WI38 (cell line): ENCODE data around the gene AZIN2.

Source experiments
- H3K4me3 ChIP-seq: 2 replicates; pipeline ENCODE4 v1.5.1; 2011; ENCODE audit warnings: low read depth, mild to moderate bottlenecking, control low read depth, low read length
- CTCF ChIP-seq: IDR thresholded peaks from 2 replicates; pipeline ENCODE4 v1.5.1; 2012; ENCODE audit warnings: low read depth, mild to moderate bottlenecking, control low read depth, low read length

AZIN2 gene

GRCh38 chr1:33159577-33159976 lies 78.6 kb downstream of the AZIN2 start:
- no peak overlapping the region for H3K4me3 ChIP-seq
- no peak for TF ChIP-seq CTCF

DNA sequence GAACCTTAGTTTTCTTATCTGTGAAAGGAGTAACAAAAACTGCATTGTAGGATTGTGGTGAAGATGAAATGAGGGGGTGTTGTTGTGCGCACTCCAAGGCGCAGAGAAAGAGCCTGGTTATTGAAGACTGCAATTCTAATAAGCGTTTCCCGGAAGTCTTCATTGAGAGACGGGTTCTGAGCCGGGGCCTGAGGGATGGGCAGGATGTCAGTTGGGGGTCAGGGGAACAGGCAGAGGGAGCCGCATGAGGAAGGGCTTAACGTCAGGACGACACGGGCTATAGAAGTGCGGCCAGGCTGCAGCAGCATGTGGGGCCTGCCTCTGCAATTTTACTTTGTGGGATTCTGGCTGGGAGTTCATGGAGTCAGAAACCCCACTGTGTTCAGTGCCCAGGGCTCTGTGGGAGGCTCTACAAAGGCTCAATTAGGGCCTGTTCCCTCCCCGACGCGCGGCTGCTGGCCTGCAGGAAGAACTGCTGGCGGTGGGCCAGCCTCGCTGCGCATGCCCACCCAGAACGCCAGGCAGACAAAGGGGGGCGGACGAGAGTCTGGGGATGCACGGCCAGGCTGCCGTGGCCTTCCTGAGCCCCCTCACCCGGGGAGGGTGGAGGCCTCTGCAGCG lies 80.2 kb downstream of the AZIN2 start:
- H3K4me3 ChIP-seq = no peak overlapping the region
- no peak for TF ChIP-seq CTCF

GRCh38 chr1:33162141-33162540 lies 81.2 kb downstream of the AZIN2 start:
- H3K4me3 ChIP-seq = no peak overlapping the region
- no peak for TF ChIP-seq CTCF

DNA sequence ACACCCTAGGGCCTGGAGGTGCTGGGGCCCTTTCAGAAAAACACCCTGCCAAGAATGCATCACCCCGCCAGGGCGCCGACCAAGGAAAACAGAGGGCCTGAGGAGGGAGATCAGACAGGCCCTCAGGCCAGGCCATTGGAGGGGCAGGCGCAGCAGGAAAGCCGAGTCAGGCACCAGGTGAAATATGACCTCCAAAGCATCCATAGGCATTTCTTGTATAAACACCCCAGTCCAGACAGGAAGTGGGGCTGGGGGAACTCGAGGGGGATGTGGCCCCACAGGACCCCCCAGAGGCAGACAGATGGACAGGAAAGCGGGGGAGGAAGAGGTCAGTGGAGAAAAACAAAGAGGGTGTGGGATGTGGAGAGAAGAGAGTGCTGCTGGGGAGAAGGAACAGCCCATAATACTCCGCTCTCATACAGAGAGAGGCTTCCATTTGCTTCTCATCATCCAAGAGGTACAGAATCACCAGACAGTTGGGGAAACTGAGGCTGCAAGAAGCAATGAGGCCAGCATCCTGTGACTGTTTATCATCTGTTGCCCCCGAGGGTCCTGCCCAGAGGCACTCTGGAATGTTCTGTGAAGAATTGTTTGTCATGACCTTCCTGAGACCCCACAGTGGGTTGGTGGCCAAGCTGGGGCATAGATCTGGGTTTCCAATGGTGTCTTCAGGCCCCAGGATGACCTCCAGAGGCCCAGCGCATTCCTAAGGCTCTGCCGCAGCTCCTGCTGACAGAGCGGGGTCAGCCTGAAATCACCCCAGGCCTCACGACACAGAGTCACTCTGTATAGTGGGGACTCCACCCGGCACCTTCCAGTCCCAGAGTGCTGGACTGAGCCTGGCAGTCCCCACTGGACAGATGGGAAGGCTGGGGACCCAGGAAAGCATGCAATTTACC lies 82.9 kb downstream of the AZIN2 start:
- no peak for TF ChIP-seq CTCF
- no peak overlapping the region for H3K4me3 ChIP-seq

DNA sequence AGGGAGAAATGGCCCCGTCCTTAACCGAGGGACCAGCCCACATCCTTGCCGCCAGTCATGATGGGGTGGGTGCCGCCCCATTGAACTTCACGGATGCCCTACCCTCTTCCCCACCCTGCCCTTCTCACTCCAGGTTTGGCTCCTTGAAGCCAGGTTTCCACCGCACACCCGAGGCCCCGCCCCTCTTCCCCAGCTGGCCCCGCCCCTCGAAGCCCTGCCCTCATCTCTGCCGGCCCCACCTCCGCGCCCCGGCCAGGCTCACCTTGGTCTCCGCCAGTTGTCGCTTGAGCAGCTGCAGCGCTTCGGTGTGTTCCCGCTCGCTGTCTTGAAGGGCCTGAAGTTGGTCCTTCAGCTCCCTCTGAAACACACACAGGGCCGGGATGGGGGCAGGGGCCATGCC lies 84.3 kb downstream of the AZIN2 start:
- H3K4me3 ChIP-seq = no peak overlapping the region
- TF ChIP-seq CTCF = no peak

GRCh38 chr1:33165809-33166208 lies 84.9 kb downstream of the AZIN2 start:
- no peak for TF ChIP-seq CTCF
- no peak overlapping the region for H3K4me3 ChIP-seq
